ENCODE measurements around the gene MGME1.

MGME1 gene

DNA sequence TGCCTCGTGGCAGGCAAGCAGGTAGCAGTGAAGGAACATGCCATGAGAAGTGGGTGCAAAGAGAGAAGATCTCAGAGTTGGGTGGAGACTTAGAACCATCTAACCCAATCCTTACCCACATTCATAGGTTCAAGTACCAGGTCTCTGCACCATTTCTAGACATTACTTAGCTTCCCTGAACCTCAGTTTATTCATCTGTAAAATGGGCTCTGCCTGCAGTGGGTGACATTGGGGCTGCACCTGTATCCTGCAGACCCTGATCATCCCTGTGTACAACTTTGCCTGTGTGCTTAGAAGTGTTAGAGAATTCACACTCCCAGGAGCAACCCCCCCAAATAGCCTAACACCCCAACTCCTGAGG, 42.9 kb upstream of the MGME1 start:
- CTCF ChIA-PET, result interaction anchor here (1.3 kb wide), 1 partner anchor 13 kb away, joined by 5 read pairs; no protein-coding TSS in a partner anchor
- POLR2A ChIA-PET, result no interaction called here
- no peak for DNase-seq (ENCODE audit: extremely low spot score)
- TF ChIP-seq, protein P1, sequence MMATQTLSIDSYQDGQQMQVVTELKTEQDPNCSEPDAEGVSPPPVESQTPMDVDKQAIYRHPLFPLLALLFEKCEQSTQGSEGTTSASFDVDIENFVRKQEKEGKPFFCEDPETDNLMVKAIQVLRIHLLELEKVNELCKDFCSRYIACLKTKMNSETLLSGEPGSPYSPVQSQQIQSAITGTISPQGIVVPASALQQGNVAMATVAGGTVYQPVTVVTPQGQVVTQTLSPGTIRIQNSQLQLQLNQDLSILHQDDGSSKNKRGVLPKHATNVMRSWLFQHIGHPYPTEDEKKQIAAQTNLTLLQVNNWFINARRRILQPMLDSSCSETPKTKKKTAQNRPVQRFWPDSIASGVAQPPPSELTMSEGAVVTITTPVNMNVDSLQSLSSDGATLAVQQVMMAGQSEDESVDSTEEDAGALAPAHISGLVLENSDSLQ (IDR thresholded peaks at IDR 0.05), result no peak
- TF ChIP-seq TARDBP (IDR thresholded peaks at IDR 0.05) (no peak), HDGF (IDR thresholded peaks at IDR 0.05; ENCODE audit: borderline replicate concordance) (no peak), FOXA1 (IDR thresholded peaks at IDR 0.05) (no peak), NFRKB (IDR thresholded peaks at IDR 0.05) (no peak), SUZ12 (IDR thresholded peaks at IDR 0.05) (no peak), LEF1 (IDR thresholded peaks at IDR 0.05; ENCODE audit: borderline replicate concordance) (no peak), ZNF384 (IDR thresholded peaks at IDR 0.05) (no peak), L3MBTL2 (conservative IDR thresholded peaks at IDR 0.05) (no peak), FOXM1 (IDR thresholded peaks at IDR 0.05; ENCODE audit: borderline replicate concordance) (no peak), ELF4 (IDR thresholded peaks at IDR 0.05) (no peak), BHLHE40 (IDR thresholded peaks at IDR 0.05; ENCODE audit: borderline replicate concordance) (no peak), ARNT (IDR thresholded peaks at IDR 0.05) (no peak), FOXK2 (IDR thresholded peaks at IDR 0.05) (no peak), SP1 (IDR thresholded peaks at IDR 0.05) (no peak), CTBP1 (IDR thresholded peaks at IDR 0.05; ENCODE audit: borderline replicate concordance) (no peak)

DNA sequence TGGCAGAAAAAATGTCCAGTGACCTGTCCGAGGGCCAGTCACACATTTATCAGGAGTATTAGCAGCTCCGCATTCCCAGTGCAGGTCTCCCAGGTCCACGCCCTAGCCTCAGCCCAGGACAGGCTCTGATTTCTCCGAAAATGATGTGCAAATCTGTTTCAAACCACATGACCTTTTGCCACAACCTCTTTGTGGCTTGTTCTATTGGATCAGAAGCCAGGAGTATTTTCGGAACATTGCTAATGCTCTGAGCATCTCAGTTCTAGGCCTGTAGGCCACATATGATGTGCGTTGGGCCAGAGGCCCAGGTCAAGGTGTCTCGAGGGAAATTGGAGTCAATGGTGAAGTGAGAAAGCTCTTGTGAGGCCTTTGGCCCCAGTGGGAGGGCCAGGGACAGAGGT, 40.6 kb upstream of the MGME1 start:
- TF ChIP-seq SUZ12 (IDR thresholded peaks at IDR 0.05), result no peak
- TF ChIP-seq SP1 (IDR thresholded peaks at IDR 0.05), result no peak
- TF ChIP-seq FOXA1 (IDR thresholded peaks at IDR 0.05), result no peak
- no peak for TF ChIP-seq FOXM1 (IDR thresholded peaks at IDR 0.05; ENCODE audit: borderline replicate concordance)
- TF ChIP-seq ELF4 (IDR thresholded peaks at IDR 0.05), result no peak
- TF ChIP-seq HDGF (IDR thresholded peaks at IDR 0.05; ENCODE audit: borderline replicate concordance), result no peak
- TF ChIP-seq TARDBP (IDR thresholded peaks at IDR 0.05), result no peak
- no peak for TF ChIP-seq LEF1 (IDR thresholded peaks at IDR 0.05; ENCODE audit: borderline replicate concordance)
- TF ChIP-seq L3MBTL2 (conservative IDR thresholded peaks at IDR 0.05), result no peak
- no peak for DNase-seq (ENCODE audit: extremely low spot score)
- ChIA-PET CTCF (no interaction called here), POLR2A (no interaction called here)

DNA sequence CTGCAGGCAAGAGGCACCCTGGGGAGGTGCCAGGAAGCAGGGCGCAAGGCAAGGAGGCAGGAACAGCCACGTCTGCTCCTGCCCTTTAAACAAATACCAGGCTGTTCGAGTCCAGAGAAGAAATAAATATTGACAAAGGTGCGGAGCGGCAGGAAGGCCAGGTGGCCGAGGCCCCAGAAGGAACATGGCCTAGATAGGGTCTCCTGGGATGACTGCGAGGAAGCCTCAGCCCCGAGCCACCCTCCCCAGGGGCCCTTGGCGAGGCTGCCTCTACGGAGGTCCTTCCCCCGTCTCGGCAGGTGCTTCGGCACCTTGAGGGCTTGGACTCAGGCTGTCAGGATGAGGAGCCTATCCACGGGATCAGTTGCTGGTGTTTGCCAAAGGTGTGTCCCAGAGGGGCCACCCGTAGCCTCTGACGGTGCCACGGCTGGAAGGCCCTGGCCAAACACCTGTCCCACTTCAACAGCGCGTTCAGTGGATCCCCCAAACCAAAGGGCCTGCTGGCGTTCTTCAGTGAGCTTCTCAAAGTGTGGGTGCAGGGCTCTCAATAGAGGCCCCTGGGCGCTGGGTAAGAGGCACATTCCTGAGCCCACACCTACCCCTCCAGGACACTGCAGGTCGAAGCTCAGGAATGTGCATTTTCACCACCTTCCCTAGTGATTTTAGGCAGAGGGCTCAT, 40.0 kb upstream of the MGME1 start:
- no peak for DNase-seq (ENCODE audit: extremely low spot score)
- ChIA-PET CTCF (no interaction called here), POLR2A (no interaction called here)
- no peak for TF ChIP-seq SUZ12 (IDR thresholded peaks at IDR 0.05)
- no peak for TF ChIP-seq NFRKB (IDR thresholded peaks at IDR 0.05)
- TF ChIP-seq LEF1 (IDR thresholded peaks at IDR 0.05; ENCODE audit: borderline replicate concordance), result no peak
- no peak for TF ChIP-seq ARNT (IDR thresholded peaks at IDR 0.05)
- TF ChIP-seq ELF4 (IDR thresholded peaks at IDR 0.05), result no peak
- TF ChIP-seq FOXA1 (IDR thresholded peaks at IDR 0.05), result no peak
- no peak for TF ChIP-seq FOXM1 (IDR thresholded peaks at IDR 0.05; ENCODE audit: borderline replicate concordance)
- TF ChIP-seq FOXK2 (IDR thresholded peaks at IDR 0.05), result no peak
- no peak for TF ChIP-seq L3MBTL2 (conservative IDR thresholded peaks at IDR 0.05)
- TF ChIP-seq SP1 (IDR thresholded peaks at IDR 0.05), result no peak
- TF ChIP-seq TARDBP (IDR thresholded peaks at IDR 0.05), result no peak
- no peak for TF ChIP-seq HDGF (IDR thresholded peaks at IDR 0.05; ENCODE audit: borderline replicate concordance)
- TF ChIP-seq, protein P1 (IDR thresholded peaks at IDR 0.05), result no peak
- TF ChIP-seq ZNF384 (IDR thresholded peaks at IDR 0.05), result no peak
- no peak for TF ChIP-seq CTBP1 (IDR thresholded peaks at IDR 0.05; ENCODE audit: borderline replicate concordance)
- TF ChIP-seq BHLHE40 (IDR thresholded peaks at IDR 0.05; ENCODE audit: borderline replicate concordance), result no peak

DNA sequence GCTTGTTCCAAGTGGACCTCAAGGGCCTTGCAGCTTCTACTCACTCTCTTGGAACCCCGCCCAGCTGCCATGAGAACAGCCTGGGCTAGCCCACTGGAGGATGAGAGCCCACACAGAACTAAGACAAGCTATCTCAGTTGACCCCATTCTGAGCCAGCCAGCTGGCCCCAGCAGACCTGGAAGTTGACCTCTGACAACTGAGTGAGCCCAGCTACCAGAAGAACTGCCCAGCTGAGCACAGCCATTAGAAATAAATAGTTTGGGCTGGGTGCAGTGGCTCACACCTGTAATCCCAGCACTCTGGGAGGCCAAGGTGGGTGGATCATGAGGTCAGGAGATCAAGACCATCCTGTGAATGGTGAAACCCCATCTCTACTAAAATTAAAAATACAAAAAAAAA, 37.3 kb upstream of the MGME1 start:
- TF ChIP-seq HDGF (IDR thresholded peaks at IDR 0.05; ENCODE audit: borderline replicate concordance) (no peak), FOXM1 (IDR thresholded peaks at IDR 0.05; ENCODE audit: borderline replicate concordance) (no peak), L3MBTL2 (conservative IDR thresholded peaks at IDR 0.05) (no peak), BHLHE40 (IDR thresholded peaks at IDR 0.05; ENCODE audit: borderline replicate concordance) (no peak), SP1 (IDR thresholded peaks at IDR 0.05) (no peak), ARNT (IDR thresholded peaks at IDR 0.05) (no peak), CTBP1 (IDR thresholded peaks at IDR 0.05; ENCODE audit: borderline replicate concordance) (no peak), LEF1 (IDR thresholded peaks at IDR 0.05; ENCODE audit: borderline replicate concordance) (no peak), ZNF384 (IDR thresholded peaks at IDR 0.05) (no peak), TARDBP (IDR thresholded peaks at IDR 0.05) (no peak), SUZ12 (IDR thresholded peaks at IDR 0.05) (no peak), ELF4 (IDR thresholded peaks at IDR 0.05) (no peak), NFRKB (IDR thresholded peaks at IDR 0.05) (no peak), FOXK2 (IDR thresholded peaks at IDR 0.05) (no peak), FOXA1 (IDR thresholded peaks at IDR 0.05) (no peak)
- TF ChIP-seq, protein P1 (IDR thresholded peaks at IDR 0.05), result no peak
- DNase-seq (ENCODE audit: extremely low spot score), result no peak
- ChIA-PET CTCF (no interaction called here), POLR2A (no interaction called here)

DNA sequence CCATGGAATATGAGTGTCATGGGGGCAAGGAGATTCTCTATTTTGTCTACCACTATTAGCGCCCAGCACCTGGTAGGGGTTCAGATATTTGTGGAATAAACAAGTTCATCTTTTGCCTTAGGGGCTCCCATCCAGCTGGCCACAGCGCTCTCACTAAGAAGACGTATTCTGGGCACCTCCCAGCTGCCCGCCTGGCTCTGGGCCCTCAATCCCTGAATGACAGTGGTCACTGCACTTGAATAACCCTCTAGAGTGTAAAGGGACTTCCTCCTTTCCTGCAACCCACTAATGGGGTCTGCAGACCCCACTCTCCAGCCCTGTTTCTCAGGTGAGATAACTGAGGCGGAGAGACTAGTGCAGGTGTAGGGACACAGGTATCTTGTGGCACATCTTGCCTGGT, 36.4 kb upstream of the MGME1 start:
- DNase-seq (ENCODE audit: extremely low spot score), result no peak
- ChIA-PET POLR2A (no interaction called here), CTCF (no interaction called here)
- TF ChIP-seq LEF1 (IDR thresholded peaks at IDR 0.05; ENCODE audit: borderline replicate concordance), result no peak
- TF ChIP-seq, protein P1 (IDR thresholded peaks at IDR 0.05), result no peak
- no peak for TF ChIP-seq ARNT (IDR thresholded peaks at IDR 0.05)
- TF ChIP-seq FOXA1 (IDR thresholded peaks at IDR 0.05), result no peak
- no peak for TF ChIP-seq TARDBP (IDR thresholded peaks at IDR 0.05)
- TF ChIP-seq CTBP1 (IDR thresholded peaks at IDR 0.05; ENCODE audit: borderline replicate concordance), result no peak
- no peak for TF ChIP-seq NFRKB (IDR thresholded peaks at IDR 0.05)
- TF ChIP-seq ELF4 (IDR thresholded peaks at IDR 0.05), result no peak
- no peak for TF ChIP-seq BHLHE40 (IDR thresholded peaks at IDR 0.05; ENCODE audit: borderline replicate concordance)
- TF ChIP-seq SP1 (IDR thresholded peaks at IDR 0.05), result no peak
- TF ChIP-seq SUZ12 (IDR thresholded peaks at IDR 0.05), result no peak
- TF ChIP-seq HDGF (IDR thresholded peaks at IDR 0.05; ENCODE audit: borderline replicate concordance), result no peak
- TF ChIP-seq FOXM1 (IDR thresholded peaks at IDR 0.05; ENCODE audit: borderline replicate concordance), result no peak
- no peak for TF ChIP-seq L3MBTL2 (conservative IDR thresholded peaks at IDR 0.05)
- TF ChIP-seq FOXK2 (IDR thresholded peaks at IDR 0.05), result no peak
- no peak for TF ChIP-seq ZNF384 (IDR thresholded peaks at IDR 0.05)
